Naive thymus-derived CD4-positive, alpha-beta T cell (primary cell): Measurements from ENCODE around the gene TEKT3. TPM values are rescaled to one million over a fixed set of nuclear protein-coding genes. Genes with fewer than 3 reads are reported as not detected.

Experiments
- ATAC-seq: fragments of 150-1000 bp; cut with Tn5 transposase; 2 replicates; pipeline ENCODE4 v1.10.0; 2021; ENCODE audit warnings: mild to moderate bottlenecking, moderate library complexity
- CTCF ChIA-PET: fragments of 350-600 bp; sonication (Branson Sonifier 250); formaldehyde crosslinking; loops from one replicate; lab custom pipeline; 2021; ENCODE audit warnings: antibody characterized with exemption; lab: Charles Lee
- POLR2A ChIA-PET: fragments of 350-600 bp; sonication (Branson Sonifier 250); formaldehyde crosslinking; loops from one replicate; lab custom pipeline; 2021; ENCODE audit warnings: antibody characterized with exemption, inconsistent platforms; lab: Charles Lee
- DNase-seq, 9 donors: peaks; one replicate each; pipeline versions ENCODE4 v3.0.0 to v3.0.0-alpha.2; 2020 to 2022; ENCODE audit warnings: mixed read lengths in 1 of 9
- H3K27ac ChIP-seq: one replicate; pipeline ENCODE4 v1.7.0; 2013; ENCODE audit warnings: mild to moderate bottlenecking, low read depth, low read length, moderate library complexity
- H3K27me3 ChIP-seq, 2 donors: one replicate each; pipeline ENCODE4 v1.7.0; 2013; ENCODE audit warnings: low read length in 2 of 2, mild to moderate bottlenecking in 2 of 2, moderate library complexity in 2 of 2; ENCODE audit not compliant: control insufficient read depth in 2 of 2, insufficient read depth in 2 of 2
- H3K36me3 ChIP-seq, 3 experiments: 1 replicate in 2 of 3; 2 replicates in 1 of 3; pipeline ENCODE4 v1.7.0; 2013; ENCODE audit warnings: low read length in 3 of 3, mild to moderate bottlenecking in 3 of 3, moderate library complexity in 1 of 3; ENCODE audit not compliant: insufficient read depth in 3 of 3, control insufficient read depth in 2 of 3
- H3K4me1 ChIP-seq, 2 donors: one replicate each; pipeline ENCODE4 v1.7.0; 2013; ENCODE audit warnings: low read length in 2 of 2, mild to moderate bottlenecking in 2 of 2, moderate library complexity in 1 of 2; ENCODE audit not compliant: control insufficient read depth in 2 of 2, insufficient read depth in 2 of 2
- H3K4me3 ChIP-seq: 2 replicates; pipeline ENCODE4 v1.7.0; 2013; ENCODE audit warnings: mild to moderate bottlenecking, low read length
- H3K9me3 ChIP-seq, 3 experiments: 1 replicate in 2 of 3; 2 replicates in 1 of 3; pipeline ENCODE4 v1.7.0; 2013; ENCODE audit warnings: low read length in 3 of 3; ENCODE audit not compliant: control insufficient read depth in 2 of 3
- H3K27ac Mint-ChIP-seq, 9 donors: one replicate each; pipeline ENCODE4 v1.8.0; 2020 to 2022; ENCODE audit warnings: mixed read lengths in 9 of 9, mild to moderate bottlenecking in 8 of 9, moderate library complexity in 5 of 9, inconsistent platforms in 2 of 9
- H3K27me3 Mint-ChIP-seq, 5 donors: one replicate each; pipeline ENCODE4 v1.8.0; 2021 to 2022; ENCODE audit warnings: mixed read lengths in 5 of 5, mild to moderate bottlenecking in 1 of 5
- H3K36me3 Mint-ChIP-seq, 5 donors: one replicate each; pipeline ENCODE4 v1.8.0; 2020 to 2022; ENCODE audit warnings: mixed read lengths in 5 of 5, mild to moderate bottlenecking in 3 of 5, inconsistent platforms in 1 of 5
- H3K4me1 Mint-ChIP-seq, 7 donors: one replicate each; pipeline ENCODE4 v1.8.0; 2020 to 2022; ENCODE audit warnings: mixed read lengths in 7 of 7, mild to moderate bottlenecking in 3 of 7, inconsistent platforms in 1 of 7
- H3K4me3 Mint-ChIP-seq, 10 donors: one replicate each; pipeline ENCODE4 v1.8.0; 2020 to 2022; ENCODE audit warnings: mild to moderate bottlenecking in 10 of 10, mixed read lengths in 10 of 10, moderate library complexity in 6 of 10, inconsistent platforms in 2 of 10
- H3K9me3 Mint-ChIP-seq, 11 donors: one replicate each; pipeline ENCODE4 v1.8.0; 2020 to 2022; ENCODE audit warnings: mixed read lengths in 11 of 11, mild to moderate bottlenecking in 4 of 11, inconsistent platforms in 1 of 11, moderate library complexity in 1 of 11
- intact Hi-C, 2 donors: fragments of 100-400 bp; cut with micrococcal nuclease; formaldehyde crosslinking; loops; one replicate each; pipeline ENCODE4 v1.15.1; 2023
- polyA plus RNA-seq, 2 donors: library from polyadenylated mRNA; unstranded; fragments of 300-500 nt; fragmentation: Illumina TruSeq; gene quantifications; one replicate each; pipeline ENCODE4 v1.2.3, GENCODE V29; 2021
- total RNA-seq, 6 experiments: library from RNA in 5 of 6; stranded (reverse) in 5 of 6; gene quantifications; 1 replicate in 5 of 6; 2 replicates in 1 of 6; pipeline ENCODE4 v1.2.3 and lab custom pipeline; 2021 to 2026

The TEKT3 gene
- total and polyA plus RNA-seq, 7 experiments from 2014 or later: 0.37 to 0.57 (median 0.49) TPM; not detected in 4

GRCh38 chr17:15261802-15262290 is 79.6 kb downstream of the TEKT3 start:
- peaks cover 3 to 11% of the 10 kb centered on the region in 2 donors for H3K27me3 ChIP-seq
- intact Hi-C loops: no loop called here
- CTCF ChIA-PET: no interaction called here
- Mint-ChIP-seq H3K27me3 (peaks cover 51 to 83% (median 72%) of the 10 kb centered on the region in 5 donors), H3K9me3 (peaks cover 0 to 1% (median 0%) of the 10 kb centered on the region in 11 donors), H3K4me1 (peaks cover 0 to 22% (median 13%) of the 10 kb centered on the region in 7 donors), H3K4me3 (peak overlapping the region in 6 of 10 donors; percentile 6 to 90 (median 21)), H3K27ac (no peak overlapping the region), H3K36me3 (peaks cover 0 to 1% (median 0%) of the 10 kb centered on the region in 5 donors)
- no peak overlapping the region for H3K27ac ChIP-seq
- peaks cover 0 to 12% of the 10 kb centered on the region in 2 donors for H3K4me1 ChIP-seq
- no peak overlapping the region for H3K4me3 ChIP-seq
- POLR2A ChIA-PET: no interaction called here
- ATAC-seq (no peak), DNase-seq (no peak)
- no peaks in the 10 kb centered on the region for H3K9me3 ChIP-seq
- H3K36me3 ChIP-seq: no peaks in the 10 kb centered on the region

- no peaks in the 10 kb centered on the region for H3K9me3 ChIP-seq
- H3K4me1 ChIP-seq: peaks cover 0 to 12% of the 10 kb centered on the region in 2 donors
- peaks cover 3 to 13% of the 10 kb centered on the region in 2 donors for H3K27me3 ChIP-seq
- intact Hi-C loops: no loop called here
- no peak for DNase-seq
- ATAC-seq: no peak
- H3K4me3 ChIP-seq: no peak overlapping the region
- peak overlapping the region in 6 of 10 donors; percentile 32 to 90 (median 79) for H3K4me3 Mint-ChIP-seq
- no peak overlapping the region for H3K27ac Mint-ChIP-seq
- ChIA-PET CTCF (no interaction called here), POLR2A (no interaction called here)
- peaks cover 0 to 1% (median 0%) of the 10 kb centered on the region in 5 donors for H3K36me3 Mint-ChIP-seq
- H3K4me1 Mint-ChIP-seq: peaks cover 0 to 26% (median 13%) of the 10 kb centered on the region in 7 donors
- H3K36me3 ChIP-seq: no peaks in the 10 kb centered on the region
- H3K9me3 Mint-ChIP-seq: peaks cover 0 to 1% (median 0%) of the 10 kb centered on the region in 11 donors
- peaks cover 51 to 84% (median 70%) of the 10 kb centered on the region in 5 donors for H3K27me3 Mint-ChIP-seq
- no peak overlapping the region for H3K27ac ChIP-seq
These were observed 80.1 kb downstream of the TEKT3 start for GRCh38 chr17:15261258-15261801.

GRCh38 chr17:15260376-15261257 is 80.8 kb downstream of the TEKT3 start:
- Mint-ChIP-seq H3K36me3 (peaks cover 0 to 1% (median 0%) of the 10 kb centered on the region in 5 donors), H3K4me3 (peak overlapping the region; percentile 73 to 90 (median 79)), H3K27me3 (peaks cover 55 to 79% (median 68%) of the 10 kb centered on the region in 5 donors), H3K4me1 (peaks cover 0 to 26% (median 13%) of the 10 kb centered on the region in 7 donors), H3K9me3 (peaks cover 0 to 1% (median 0%) of the 10 kb centered on the region in 11 donors), H3K27ac (no peak overlapping the region)
- POLR2A ChIA-PET: no interaction called here
- ATAC-seq (peak; percentile 85), DNase-seq (peak in 7 of 9 donors; percentile 6 to 78 (median 19))
- Histone ChIP-seq H3K36me3 (no peaks in the 10 kb centered on the region), H3K4me1 (peaks cover 0 to 12% of the 10 kb centered on the region in 2 donors), H3K27ac (no peak overlapping the region), H3K27me3 (peaks cover 3 to 13% of the 10 kb centered on the region in 2 donors), H3K4me3 (peak overlapping the region; percentile 41), H3K9me3 (no peaks in the 10 kb centered on the region)
- CTCF ChIA-PET: no interaction called here
- intact Hi-C loops: no loop called here

- H3K27ac ChIP-seq: no peak overlapping the region
- Mint-ChIP-seq H3K9me3 (no peaks in the 10 kb centered on the region), H3K27me3 (peaks cover 60 to 69% (median 64%) of the 10 kb centered on the region in 5 donors), H3K36me3 (peaks cover 0 to 1% (median 0%) of the 10 kb centered on the region in 5 donors), H3K4me3 (peak overlapping the region in 1 of 10 donors; percentile 3), H3K4me1 (peaks cover 0 to 26% (median 13%) of the 10 kb centered on the region in 7 donors), H3K27ac (no peak overlapping the region)
- intact Hi-C loops: loop anchor here in 1 of 2 donors (1.0 to 5.0 kb wide), 2 partner anchors 245 to 739 kb away; partner anchors contain the start of genes TTC19 and ZSWIM7
- no peak overlapping the region for H3K4me3 ChIP-seq
- no peak for DNase-seq
- ATAC-seq: no peak
- H3K27me3 ChIP-seq: peaks cover 3 to 13% of the 10 kb centered on the region in 2 donors
- CTCF ChIA-PET: interaction anchor here (0.8 to 1.2 kb wide), 2 partner anchors 8 to 245 kb away, joined by 3 to 6 read pairs; no protein-coding TSS in a partner anchor
- POLR2A ChIA-PET: no interaction called here
- peaks cover 0 to 12% of the 10 kb centered on the region in 2 donors for H3K4me1 ChIP-seq
- no peaks in the 10 kb centered on the region for H3K9me3 ChIP-seq
- no peaks in the 10 kb centered on the region for H3K36me3 ChIP-seq
These were observed 83.4 kb downstream of the TEKT3 start for GRCh38 chr17:15257796-15258512.

GRCh38 chr17:15257258-15257788 is 84.1 kb downstream of the TEKT3 start:
- Mint-ChIP-seq H3K36me3 (peaks cover 0 to 1% (median 0%) of the 10 kb centered on the region in 5 donors), H3K4me1 (peaks cover 0 to 26% (median 11%) of the 10 kb centered on the region in 7 donors), H3K27ac (no peak overlapping the region), H3K27me3 (peaks cover 56 to 68% (median 61%) of the 10 kb centered on the region in 5 donors), H3K4me3 (peak overlapping the region in 5 of 10 donors; percentile 8 to 56 (median 8)), H3K9me3 (no peaks in the 10 kb centered on the region)
- ChIA-PET POLR2A (no interaction called here), CTCF (interaction anchor here (0.8 to 1.2 kb wide), 2 partner anchors 9 to 246 kb away, joined by 3 to 6 read pairs; no protein-coding TSS in a partner anchor)
- Histone ChIP-seq H3K9me3 (no peaks in the 10 kb centered on the region), H3K27ac (no peak overlapping the region), H3K4me1 (peaks cover 0 to 12% of the 10 kb centered on the region in 2 donors), H3K4me3 (no peak overlapping the region), H3K36me3 (no peaks in the 10 kb centered on the region), H3K27me3 (peaks cover 3 to 13% of the 10 kb centered on the region in 2 donors)
- ATAC-seq (peak; percentile 70), DNase-seq (peak; percentile 11 to 56 (median 36))
- intact Hi-C loops: loop anchor here in 1 of 2 donors (1.0 to 5.0 kb wide), 2 partner anchors 246 to 740 kb away; partner anchors contain the start of genes TTC19 and ZSWIM7
